Fibroblast of pulmonary artery (primary cell): ENCODE data around the gene CACNA1E.

Experiments used
- DNase-seq: peaks from one replicate; pipeline ENCODE4 v3.0.0-alpha.2; 2010; ENCODE audit warnings: low read depth
- H3K4me3 ChIP-seq: replicated peaks from 2 replicates; pipeline ENCODE4 v1.5.1; 2011; ENCODE audit warnings: low read depth, mild to moderate bottlenecking, control low read depth, low read length, moderate library complexity
- CTCF ChIP-seq: IDR thresholded peaks from 2 replicates; pipeline ENCODE4 v1.5.1; 2011; ENCODE audit warnings: mild to moderate bottlenecking, control low read depth, low read length, inconsistent platforms; ENCODE audit errors: missing control alignments

Gene CACNA1E

DNA sequence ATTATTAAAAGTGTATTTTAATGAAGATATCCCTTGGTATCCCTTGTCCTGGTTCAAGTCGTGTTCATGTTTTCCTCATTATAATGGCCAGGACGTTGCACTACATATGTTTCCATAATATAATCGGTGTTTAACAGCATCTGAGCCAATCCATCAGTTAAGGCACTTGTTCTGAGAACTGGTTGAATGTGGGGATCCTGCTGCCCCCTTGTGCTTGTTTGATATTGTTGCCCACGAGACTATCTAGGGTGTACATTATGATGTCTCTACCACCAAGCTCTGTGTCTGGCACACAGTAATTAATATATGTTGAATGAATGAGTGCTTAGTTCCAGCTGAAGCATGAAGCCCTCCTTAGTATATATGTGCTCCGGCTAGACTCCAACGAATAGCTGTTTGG, 193.0 kb downstream of the CACNA1E start:
- TF ChIP-seq CTCF, result no peak
- no peak for DNase-seq
- no peak overlapping the region for H3K4me3 ChIP-seq

- DNase-seq, result no peak
- no peak for TF ChIP-seq CTCF
- no peak overlapping the region for H3K4me3 ChIP-seq
Measured at GRCh38 chr1:181680332-181680731, 197.0 kb downstream of the CACNA1E start.

DNA sequence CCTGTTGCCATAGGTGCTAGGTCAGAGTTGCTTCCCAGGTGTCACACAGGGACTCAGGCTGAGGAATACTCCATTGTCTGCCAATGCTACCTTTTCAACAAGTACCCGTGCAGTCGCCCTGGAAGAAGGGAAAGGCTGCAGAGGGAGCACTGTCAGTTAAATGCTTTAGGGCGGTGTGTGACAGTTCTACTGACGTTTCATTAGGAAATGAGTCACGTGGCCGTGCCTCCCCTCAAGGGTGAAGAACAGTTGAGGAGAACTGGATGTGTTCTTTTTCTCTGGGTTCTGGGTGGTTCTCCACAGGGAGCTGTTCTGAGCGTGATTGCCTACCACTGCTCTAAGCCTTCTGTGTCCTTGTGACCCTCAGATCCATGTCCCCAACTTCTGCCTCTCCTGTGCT, 197.6 kb downstream of the CACNA1E start:
- no peak overlapping the region for H3K4me3 ChIP-seq
- DNase-seq, result no peak
- TF ChIP-seq CTCF, result no peak

DNA sequence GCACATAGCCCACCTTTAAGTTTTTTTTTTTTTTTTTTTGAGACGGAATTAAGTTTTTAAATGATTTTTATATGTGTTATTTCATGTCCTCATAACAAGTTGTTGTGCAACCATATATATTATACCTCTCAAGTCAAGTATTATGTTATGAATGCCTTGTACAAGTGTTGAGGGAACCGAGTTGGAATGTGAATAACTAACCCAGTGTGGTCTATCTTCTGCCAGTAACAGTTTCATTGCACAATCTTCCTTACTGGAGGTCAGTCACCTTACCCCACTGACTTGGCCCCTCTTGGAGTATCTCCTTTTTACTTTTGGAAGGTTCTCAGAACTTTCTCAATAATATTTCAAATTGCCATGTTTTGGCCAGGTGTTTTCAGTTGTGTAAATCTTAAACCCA, 201.9 kb downstream of the CACNA1E start:
- no peak overlapping the region for H3K4me3 ChIP-seq
- no peak for TF ChIP-seq CTCF
- DNase-seq, result no peak

DNA sequence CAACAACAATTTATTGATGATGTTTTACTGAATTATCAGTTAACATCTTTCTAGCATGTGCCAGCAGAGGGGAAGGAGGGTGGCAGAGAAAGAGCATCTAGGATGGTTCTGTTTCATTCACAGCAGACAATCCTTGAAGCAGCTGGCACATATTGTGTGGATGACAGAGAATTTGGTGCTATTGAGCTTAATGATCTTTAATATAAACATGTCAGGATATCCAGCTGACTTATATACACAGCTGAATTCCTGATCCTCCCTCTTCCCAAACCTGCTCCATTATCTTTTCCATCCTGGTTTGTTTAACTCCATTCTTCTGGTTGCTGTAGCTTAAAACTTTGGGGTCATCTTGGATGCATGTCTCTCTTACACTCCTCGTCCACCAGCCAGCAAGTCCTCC, 218.6 kb downstream of the CACNA1E start:
- H3K4me3 ChIP-seq, result no peak overlapping the region
- DNase-seq, result no peak
- TF ChIP-seq CTCF, result no peak

DNA sequence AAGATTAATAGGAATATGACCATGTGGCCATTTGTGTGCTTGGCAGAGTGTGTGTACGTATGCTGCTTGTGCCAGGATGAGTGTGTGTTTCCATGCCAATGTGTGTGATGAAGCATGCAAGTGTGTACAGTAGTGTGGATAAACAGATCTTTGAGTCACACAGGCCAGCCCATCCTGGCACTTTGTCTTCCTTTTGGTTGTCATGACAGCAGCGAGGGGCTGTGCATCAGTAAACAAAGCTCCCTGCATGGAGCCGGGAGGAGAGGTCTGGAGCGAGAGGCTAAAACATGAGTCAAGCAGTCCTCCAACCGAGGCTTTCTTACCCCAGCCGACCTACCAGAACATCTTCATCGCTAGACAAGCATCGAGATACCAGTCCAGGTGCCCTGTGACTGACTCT, 221.2 kb downstream of the CACNA1E start:
- H3K4me3 ChIP-seq, result no peak overlapping the region
- no peak for DNase-seq
- TF ChIP-seq CTCF, result no peak

DNA sequence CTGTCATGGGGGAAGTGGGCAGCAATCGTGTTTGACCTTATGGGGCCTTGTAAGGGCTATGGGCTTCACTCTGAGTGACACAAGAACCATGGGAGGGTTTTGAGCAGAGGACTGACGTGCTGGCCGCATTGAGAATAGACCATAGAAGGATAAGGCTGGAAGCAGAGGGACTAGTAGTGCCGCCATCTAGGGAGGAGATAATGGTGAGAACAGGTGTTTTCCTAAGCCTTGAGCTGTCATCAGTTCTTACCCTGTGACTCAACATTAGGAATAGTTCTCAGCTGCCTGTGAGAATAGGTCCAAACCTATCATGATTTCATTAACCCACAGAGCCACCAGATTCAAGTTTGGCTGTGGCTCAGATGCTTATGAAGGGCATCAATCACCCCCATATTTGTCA, 228.5 kb downstream of the CACNA1E start:
- DNase-seq, result no peak
- TF ChIP-seq CTCF, result no peak

More for the DNA sequence above, 228.5 kb downstream of the CACNA1E start:
- no peak overlapping the region for H3K4me3 ChIP-seq
